ENCODE data around the gene NRM. TPM values are rescaled to one million over a fixed set of nuclear protein-coding genes. Genes with fewer than 3 reads are reported as not detected.

The NRM gene, protein sequence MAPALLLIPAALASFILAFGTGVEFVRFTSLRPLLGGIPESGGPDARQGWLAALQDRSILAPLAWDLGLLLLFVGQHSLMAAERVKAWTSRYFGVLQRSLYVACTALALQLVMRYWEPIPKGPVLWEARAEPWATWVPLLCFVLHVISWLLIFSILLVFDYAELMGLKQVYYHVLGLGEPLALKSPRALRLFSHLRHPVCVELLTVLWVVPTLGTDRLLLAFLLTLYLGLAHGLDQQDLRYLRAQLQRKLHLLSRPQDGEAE
- total RNA-seq: 2.2 and 4.0 TPM in 2 replicates

DNA sequence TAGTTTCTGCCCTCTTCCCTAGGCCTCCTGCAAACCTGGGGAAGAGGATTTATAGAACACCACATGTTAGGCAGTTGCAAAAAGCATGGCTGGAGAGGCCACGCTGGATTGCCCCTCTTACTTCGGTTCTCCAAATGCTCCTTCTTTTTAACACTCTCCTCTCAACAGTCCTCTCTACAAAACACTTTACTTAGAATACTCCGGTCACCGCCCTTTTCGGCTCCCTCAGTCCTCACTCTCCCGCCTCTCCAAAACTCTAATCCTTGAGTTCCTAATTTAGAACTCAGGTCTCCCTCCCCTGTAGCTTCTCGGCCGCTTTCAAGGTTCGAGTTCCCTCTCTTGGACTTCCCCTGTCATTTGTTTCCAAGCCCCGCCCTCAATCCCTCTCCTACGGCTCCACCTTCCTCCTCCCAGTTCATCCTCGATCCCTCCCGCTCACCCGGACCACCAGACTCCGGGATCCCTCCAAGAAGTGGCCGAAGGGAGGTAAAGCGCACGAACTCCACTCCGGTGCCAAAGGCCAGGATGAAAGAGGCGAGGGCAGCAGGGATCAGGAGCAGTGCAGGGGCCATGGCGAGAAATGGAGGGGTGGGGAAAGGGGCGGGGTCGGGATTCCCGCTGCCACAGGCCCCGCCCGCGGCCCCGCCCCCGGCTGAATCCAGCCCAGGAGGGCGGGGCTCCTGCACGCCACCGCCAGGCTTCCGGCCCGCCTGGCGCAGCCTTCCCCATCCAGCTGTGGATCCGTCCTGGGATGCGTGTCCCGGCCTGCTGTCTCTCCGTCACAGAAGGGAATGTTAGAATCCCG is at the start of gene NRM:
Gene NRM, minus strand, starts transcription at position 582 of the 805 bp plus-strand sequence. Its CDS starts 10 bp downstream, at position 572.

DNA sequence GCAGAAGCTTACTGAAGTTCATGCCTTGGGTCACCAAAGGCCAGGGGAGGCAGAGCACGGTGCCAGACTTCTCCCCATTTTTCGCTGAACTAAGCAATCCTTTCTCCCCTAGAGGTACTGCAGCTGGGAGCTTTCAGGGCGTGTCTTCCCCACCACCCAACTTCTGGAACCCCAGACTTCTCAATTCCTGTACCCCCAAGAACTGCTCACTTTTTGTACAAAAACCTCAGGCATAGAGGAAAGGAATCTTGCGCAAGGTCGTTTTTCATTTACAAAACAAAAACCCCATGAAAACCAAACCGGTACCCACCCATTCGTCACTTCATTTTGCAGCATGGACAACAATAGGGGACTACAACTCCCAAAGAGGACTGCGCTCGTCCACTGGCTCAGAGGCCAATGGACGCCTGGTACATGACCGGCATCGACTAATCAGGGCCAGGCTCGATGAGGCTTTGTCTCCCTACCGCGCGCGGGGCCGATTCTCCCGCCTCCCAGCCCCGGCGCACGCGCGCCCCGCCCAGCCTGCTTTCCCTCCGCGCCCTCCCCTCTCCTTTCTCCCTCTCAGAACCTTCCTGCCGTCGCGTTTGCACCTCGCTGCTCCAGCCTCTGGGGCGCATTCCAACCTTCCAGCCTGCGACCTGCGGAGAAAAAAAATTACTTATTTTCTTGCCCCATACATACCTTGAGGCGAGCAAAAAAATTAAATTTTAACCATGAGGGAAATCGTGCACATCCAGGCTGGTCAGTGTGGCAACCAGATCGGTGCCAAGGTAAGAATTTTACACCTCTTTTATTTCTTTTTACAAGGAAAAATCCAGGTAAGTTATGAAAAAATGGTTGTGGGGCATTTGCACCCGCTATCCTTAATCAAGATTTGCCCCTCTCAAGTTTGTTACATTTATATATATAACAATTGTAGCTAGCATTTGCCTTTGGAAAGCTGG is 29.3 kb upstream of the NRM start, which contains the start of gene TUBB:
Gene TUBB, plus strand, starts transcription at position 562 of the 947 bp plus-strand sequence. Its CDS starts 155 bp downstream, at position 717.

DNA sequence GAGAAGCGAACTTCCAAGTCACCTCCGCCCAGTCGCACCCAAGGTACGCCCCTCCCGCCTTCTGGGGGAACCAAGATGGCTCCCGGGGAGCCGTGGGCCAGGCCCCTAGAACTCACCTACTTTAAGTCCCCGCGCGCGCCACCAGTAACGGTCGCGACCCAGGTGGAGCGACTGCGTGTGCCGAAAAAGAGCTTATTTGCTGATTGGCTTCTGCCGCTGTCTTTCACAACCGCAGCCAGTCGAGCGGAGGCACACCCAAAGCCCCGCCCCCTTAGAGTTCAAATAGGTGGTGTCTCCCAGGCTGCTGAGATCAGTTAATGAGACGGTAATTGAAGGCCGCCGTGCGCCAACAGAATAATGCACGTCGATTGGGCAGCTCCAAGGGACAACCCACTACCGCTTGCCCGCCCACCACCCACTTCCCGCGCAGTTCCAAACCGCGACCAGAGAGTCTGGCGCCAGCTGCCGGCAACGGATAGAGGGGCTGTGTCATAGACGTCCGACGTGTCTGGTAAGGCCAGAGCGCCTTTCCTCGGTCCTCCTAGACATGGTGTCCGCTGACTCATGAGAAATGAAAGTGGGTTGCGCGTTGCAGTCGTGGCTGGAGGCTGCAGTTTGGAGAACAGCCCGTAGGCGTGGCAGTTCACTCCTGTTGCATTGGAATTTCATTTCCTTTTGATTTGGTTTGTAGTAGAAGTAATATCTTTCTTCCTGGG is 26.5 kb upstream of the NRM start, which contains the start of gene MDC1:
Gene MDC1, minus strand, starts transcription at position 153 of the 716 bp plus-strand sequence. CDS start 2,106 bp downstream, outside the sequence.

DNA sequence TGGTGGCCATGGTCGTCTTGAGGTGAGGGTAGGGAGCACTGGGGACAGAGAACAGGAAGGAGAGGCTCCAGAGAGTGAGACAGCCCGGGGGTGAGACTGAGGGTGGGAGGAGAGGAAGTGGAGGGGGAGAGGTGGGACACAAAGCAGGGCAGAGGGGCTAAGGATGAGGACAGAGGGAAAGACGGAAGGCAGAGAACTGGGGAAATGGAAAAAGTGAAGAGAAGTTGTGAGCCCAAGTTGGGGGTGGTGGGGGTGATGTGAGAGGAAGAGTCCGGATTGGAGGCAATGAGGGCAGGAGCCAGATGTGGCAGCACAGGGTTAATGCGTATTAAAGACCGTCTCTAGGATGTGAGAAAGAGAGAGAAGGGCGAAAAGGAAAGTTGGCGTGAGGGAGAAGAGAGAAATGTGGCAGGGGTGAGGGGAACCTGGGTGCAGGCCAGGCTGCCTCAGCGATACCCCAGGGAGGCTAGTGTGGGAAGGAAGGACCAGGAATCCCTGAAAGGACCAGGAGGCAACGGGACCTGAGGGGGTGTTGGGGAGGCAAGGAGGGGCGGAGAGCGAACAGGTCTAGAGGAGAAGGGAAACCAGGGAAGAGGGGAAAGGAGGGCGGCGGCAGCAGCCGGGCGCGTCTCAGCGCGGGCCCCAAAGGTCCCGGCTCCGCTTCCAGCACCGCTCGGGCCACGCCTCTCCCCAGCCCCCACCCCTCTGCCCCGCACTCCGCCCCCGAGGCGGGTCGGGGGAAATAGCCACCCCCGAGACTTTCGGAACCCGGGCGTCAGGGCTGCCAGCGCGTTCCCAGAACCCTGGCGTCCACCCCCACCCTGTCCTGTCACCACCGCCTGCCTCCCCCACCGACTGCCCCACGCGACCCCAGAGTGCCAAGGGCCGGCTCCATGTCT is 4.5 kb downstream of the NRM start, which contains the start of gene PPP1R18:
Gene PPP1R18, minus strand, starts transcription at position 637 of the 899 bp plus-strand sequence. Its CDS starts 627 bp downstream, at position 10.

DNA sequence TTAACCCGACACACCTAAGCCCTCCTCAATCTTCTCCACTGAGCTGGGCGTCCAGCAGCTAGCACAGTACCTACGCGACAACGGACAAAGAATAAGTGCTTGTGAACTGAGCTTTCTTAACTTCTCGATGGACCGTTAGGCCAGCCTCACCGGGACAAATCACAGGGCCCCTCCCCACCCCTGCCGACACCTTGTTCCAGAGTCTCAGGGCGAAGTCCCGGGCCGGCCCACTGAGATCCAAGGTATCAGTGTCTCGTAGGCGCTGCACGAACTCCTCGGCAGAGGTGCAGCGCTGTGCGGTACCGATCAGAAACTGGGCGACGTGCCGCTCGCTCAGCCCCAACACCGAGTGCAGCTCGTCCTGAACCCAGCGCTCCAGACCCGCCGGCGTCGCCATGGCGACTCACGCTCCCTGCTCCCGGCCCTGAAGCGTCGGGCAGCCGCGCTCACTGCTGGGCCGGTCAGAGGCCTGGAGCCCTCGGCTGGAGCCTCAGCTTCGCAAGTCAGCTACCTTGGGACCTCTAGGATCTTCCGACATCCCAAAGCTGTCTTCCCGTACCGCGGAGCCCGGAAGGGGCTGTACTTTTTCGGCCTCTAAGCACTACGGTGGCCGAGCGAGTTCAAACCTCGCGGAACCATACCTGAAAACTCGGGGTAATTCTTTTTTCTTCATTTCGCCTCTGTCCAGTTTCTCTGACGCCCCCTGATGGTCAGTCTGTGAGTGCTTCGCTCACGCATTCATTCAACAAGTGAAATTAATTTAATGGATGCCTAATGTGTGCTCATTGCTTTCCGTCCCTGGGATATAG is 18.1 kb downstream of the NRM start, which contains the start of gene DHX16:
Gene DHX16, minus strand, starts transcription at position 562 of the 809 bp plus-strand sequence. Its CDS starts 165 bp downstream, at position 397.

DNA sequence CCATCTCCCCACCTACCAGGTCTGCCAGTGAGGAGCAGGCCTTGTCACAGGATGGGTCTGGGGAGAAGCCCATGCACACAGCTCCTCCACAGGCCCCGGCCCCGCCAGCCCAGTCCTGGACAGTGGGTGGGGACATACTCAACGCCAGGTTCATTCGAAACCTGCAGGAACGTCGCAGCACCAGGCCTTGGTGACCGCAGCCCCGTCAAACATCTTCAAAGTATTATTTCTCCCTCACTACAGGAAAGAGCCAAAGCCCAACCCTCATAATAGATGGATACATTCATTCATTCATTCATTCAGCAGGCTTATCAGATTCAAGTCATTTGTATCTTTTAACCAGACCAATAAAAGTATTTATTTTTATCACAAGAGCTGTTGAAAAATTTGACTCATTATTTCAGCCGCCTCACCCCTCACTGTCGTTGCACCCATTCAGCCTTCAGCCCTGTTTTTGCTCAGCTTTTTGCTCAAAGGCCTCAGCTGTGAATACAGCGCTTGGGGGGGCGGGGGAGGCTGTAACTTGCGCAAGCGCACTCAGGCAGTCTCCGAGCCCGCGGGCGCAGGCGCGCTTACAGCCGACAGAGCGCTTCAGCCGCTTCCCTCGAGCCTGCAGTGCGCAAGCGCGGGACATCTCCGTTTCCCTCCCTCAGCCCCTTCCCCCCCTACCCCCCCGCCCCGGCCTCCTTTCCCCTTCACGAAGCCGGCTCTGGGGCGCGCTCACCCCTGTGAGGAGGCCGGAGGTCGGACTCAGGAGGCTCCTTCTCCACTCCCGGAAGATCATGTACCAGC is 44.1 kb downstream of the NRM start, which contains the start of gene C6orf136:
Gene C6orf136, plus strand, starts transcription at position 684 of the 792 bp plus-strand sequence. Its CDS starts 99 bp downstream, at position 783.

Other genes starting within 250 kb of the NRM start
- gene HLA-E, start 201.5 kb downstream of the NRM start, total RNA-seq: 166 and 211 TPM in 2 replicates
- 56.8 and 62.1 TPM in 2 replicates for gene GNL1, start 134.5 kb downstream of the NRM start, total RNA-seq
- gene PRR3, start 133.7 kb downstream of the NRM start, total RNA-seq: 3.6 and 4.5 TPM in 2 replicates
- 45.4 and 62.5 TPM in 2 replicates for gene ABCF1, start 119.5 kb downstream of the NRM start, total RNA-seq
- 18.0 and 20.0 TPM in 2 replicates for gene PPP1R10, start 73.7 kb downstream of the NRM start, total RNA-seq
- gene MRPS18B, start 73.1 kb downstream of the NRM start, total RNA-seq: 55.4 and 87.9 TPM in 2 replicates
- gene ATAT1, start 64.1 kb downstream of the NRM start, total RNA-seq: 3.4 and 5.1 TPM in 2 replicates
- 3.6 and 3.9 TPM in 2 replicates for gene C6orf136, start 43.9 kb downstream of the NRM start, total RNA-seq
- 39.2 and 51.0 TPM in 2 replicates for gene DHX16, start 18.0 kb downstream of the NRM start, total RNA-seq
- 49.8 and 53.6 TPM in 2 replicates for gene PPP1R18, start 4.3 kb downstream of the NRM start, total RNA-seq
- gene MDC1, start 26.3 kb upstream of the NRM start, total RNA-seq: 4.6 and 13.2 TPM in 2 replicates
- gene TUBB, start 29.4 kb upstream of the NRM start, total RNA-seq: 508 and 873 TPM in 2 replicates
- 154 and 155 TPM in 2 replicates for gene FLOT1, start 51.7 kb upstream of the NRM start, total RNA-seq
- gene IER3, start 53.6 kb upstream of the NRM start, total RNA-seq: 41.9 and 49.7 TPM in 2 replicates
- gene DDR1, start 193.5 kb upstream of the NRM start, total RNA-seq: 8.6 and 22.4 TPM in 2 replicates
- gene GTF2H4, start 217.2 kb upstream of the NRM start, total RNA-seq: 11.2 and 13.1 TPM in 2 replicates
- gene VARS2, start 223.3 kb upstream of the NRM start, total RNA-seq: 21.4 and 21.5 TPM in 2 replicates
- gene SFTA2, start 241.2 kb upstream of the NRM start, total RNA-seq: not detected in 2 replicates
- not detected in 2 replicates for gene MUCL3, start 250.0 kb upstream of the NRM start, total RNA-seq